ENCODE measurements around the gene ZBTB25. TPM values are rescaled to one million over a fixed set of nuclear protein-coding genes. Genes with fewer than 3 reads are reported as not detected.

ZBTB25 gene
- total RNA-seq, 4 donors from 2014 or later: 4.6 to 34.4 (median 11.2) TPM

DNA sequence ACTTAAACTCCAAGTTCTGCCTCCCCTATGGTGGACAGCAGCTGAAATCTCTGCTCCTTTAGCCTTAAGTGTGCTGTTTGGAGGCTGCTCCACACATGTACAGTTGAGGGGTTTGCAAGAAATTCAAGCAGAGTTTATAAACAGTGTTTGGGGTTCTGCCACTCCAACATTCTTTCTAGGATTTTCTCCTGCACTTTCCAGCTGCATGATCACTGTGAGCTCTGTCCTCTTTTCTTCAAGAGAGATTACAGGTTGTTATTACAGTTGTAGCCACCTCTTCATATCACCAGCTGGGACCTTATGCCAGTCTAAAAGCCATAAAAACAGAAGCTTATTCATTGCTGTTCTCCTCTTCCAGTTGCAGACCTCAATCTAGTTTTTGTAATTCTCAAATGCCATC is 8.4 kb downstream of the ZBTB25 start:
- intact Hi-C loops (cut with DNase I; ENCODE audit: low total_unique reads): no loop called here
- Histone ChIP-seq H3K9me3 (no peaks in the 10 kb centered on the region), H3K27me3 (no peaks in the 10 kb centered on the region), H3K36me3 (no peaks in the 10 kb centered on the region), H3K4me3 (no peak overlapping the region), H3K4me1 (peaks cover 0 to 4% of the 10 kb centered on the region in 2 donors), H3K27ac (no peak overlapping the region)
- no peak for DNase-seq
- TF ChIP-seq POLR2A (IDR thresholded peaks at IDR 0.05): no peak

DNA sequence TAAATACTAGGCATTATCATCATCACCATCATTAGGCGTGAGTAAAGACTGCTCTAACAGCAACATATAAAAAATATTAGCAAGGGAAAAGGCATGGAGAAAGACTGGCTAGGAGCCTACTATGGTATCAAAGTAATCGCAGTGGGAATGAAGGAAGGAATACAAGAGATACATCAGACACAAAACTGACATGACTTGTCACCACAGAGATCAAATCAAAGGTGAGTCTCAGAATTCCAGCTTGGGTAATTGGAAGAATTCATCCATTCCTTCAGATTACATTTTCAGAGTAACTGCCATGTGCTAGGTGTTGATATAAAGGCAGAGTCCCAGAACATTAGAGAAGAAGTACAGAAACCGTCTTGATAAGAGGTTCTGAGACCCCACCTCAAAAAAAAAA is 10.2 kb downstream of the ZBTB25 start:
- H3K4me3 ChIP-seq: no peak overlapping the region
- no peak for DNase-seq
- H3K9me3 ChIP-seq: no peaks in the 10 kb centered on the region
- TF ChIP-seq, protein P1, sequence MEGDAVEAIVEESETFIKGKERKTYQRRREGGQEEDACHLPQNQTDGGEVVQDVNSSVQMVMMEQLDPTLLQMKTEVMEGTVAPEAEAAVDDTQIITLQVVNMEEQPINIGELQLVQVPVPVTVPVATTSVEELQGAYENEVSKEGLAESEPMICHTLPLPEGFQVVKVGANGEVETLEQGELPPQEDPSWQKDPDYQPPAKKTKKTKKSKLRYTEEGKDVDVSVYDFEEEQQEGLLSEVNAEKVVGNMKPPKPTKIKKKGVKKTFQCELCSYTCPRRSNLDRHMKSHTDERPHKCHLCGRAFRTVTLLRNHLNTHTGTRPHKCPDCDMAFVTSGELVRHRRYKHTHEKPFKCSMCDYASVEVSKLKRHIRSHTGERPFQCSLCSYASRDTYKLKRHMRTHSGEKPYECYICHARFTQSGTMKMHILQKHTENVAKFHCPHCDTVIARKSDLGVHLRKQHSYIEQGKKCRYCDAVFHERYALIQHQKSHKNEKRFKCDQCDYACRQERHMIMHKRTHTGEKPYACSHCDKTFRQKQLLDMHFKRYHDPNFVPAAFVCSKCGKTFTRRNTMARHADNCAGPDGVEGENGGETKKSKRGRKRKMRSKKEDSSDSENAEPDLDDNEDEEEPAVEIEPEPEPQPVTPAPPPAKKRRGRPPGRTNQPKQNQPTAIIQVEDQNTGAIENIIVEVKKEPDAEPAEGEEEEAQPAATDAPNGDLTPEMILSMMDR (IDR thresholded peaks at IDR 0.05): no peak
- TF ChIP-seq POLR2A (IDR thresholded peaks at IDR 0.05): no peak
- intact Hi-C loops (cut with DNase I; ENCODE audit: low total_unique reads): no loop called here
- no peaks in the 10 kb centered on the region for H3K4me1 ChIP-seq
- no peaks in the 10 kb centered on the region for H3K27me3 ChIP-seq
- no peak overlapping the region for H3K27ac ChIP-seq
- H3K36me3 ChIP-seq: no peaks in the 10 kb centered on the region

DNA sequence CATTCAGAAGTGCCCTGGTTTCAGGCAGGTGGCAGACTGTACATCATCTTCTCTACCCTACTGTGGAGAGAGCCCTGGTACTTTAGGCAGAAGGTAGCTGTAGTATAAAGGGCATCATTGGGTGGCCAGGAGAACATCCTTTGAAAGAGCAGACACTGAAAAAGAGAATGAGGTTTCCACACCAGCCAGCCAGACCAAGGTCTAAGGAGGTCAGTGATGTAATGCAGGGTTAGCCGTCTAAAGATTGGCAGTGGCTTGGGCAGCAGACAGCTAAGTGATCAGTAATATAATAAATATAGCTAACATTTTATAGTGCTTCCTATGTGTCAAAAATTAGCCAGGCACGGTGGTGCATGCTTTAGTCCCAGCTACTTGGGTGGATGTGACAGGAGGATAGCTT is 12.0 kb downstream of the ZBTB25 start:
- intact Hi-C loops (cut with DNase I; ENCODE audit: low total_unique reads): no loop called here
- DNase-seq: no peak
- H3K36me3 ChIP-seq: no peaks in the 10 kb centered on the region
- no peak overlapping the region for H3K27ac ChIP-seq
- H3K9me3 ChIP-seq: no peaks in the 10 kb centered on the region
- no peak for TF ChIP-seq POLR2A (IDR thresholded peaks at IDR 0.05)
- TF ChIP-seq, protein P1 (IDR thresholded peaks at IDR 0.05): no peak
- H3K4me1 ChIP-seq: no peaks in the 10 kb centered on the region
- no peak overlapping the region for H3K4me3 ChIP-seq
- H3K27me3 ChIP-seq: no peaks in the 10 kb centered on the region

DNA sequence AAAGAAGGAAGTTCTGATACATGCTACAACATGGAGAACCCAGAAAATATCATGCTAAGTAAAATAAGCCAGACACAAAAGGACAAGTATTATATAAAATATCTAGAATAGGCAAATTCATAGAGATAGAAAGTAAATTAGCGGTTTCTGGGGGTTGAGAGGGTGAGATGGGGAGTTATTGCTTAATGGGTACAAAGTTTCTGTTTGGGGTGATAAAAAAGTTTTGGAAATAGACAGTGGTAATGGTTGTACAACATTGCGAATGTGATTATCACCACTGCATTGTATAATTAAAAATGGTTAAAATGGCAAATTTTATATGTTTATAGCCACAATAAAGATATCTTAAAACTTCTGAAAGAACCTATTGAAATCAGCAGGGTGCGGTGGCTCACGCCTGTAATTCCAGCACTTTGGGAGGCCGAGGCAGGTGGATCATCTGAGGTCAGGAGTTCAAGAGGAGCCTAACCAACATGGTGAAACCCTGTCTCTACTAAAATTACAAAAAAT is 15.0 kb downstream of the ZBTB25 start:
- TF ChIP-seq, protein P1 (IDR thresholded peaks at IDR 0.05): no peak
- no peak for TF ChIP-seq POLR2A (IDR thresholded peaks at IDR 0.05)
- DNase-seq: no peak
- no peaks in the 10 kb centered on the region for H3K27me3 ChIP-seq
- intact Hi-C loops (cut with DNase I; ENCODE audit: low total_unique reads): no loop called here
- H3K4me1 ChIP-seq: no peaks in the 10 kb centered on the region
- H3K9me3 ChIP-seq: no peaks in the 10 kb centered on the region
- no peak overlapping the region for H3K4me3 ChIP-seq
- no peaks in the 10 kb centered on the region for H3K36me3 ChIP-seq
- no peak overlapping the region for H3K27ac ChIP-seq

DNA sequence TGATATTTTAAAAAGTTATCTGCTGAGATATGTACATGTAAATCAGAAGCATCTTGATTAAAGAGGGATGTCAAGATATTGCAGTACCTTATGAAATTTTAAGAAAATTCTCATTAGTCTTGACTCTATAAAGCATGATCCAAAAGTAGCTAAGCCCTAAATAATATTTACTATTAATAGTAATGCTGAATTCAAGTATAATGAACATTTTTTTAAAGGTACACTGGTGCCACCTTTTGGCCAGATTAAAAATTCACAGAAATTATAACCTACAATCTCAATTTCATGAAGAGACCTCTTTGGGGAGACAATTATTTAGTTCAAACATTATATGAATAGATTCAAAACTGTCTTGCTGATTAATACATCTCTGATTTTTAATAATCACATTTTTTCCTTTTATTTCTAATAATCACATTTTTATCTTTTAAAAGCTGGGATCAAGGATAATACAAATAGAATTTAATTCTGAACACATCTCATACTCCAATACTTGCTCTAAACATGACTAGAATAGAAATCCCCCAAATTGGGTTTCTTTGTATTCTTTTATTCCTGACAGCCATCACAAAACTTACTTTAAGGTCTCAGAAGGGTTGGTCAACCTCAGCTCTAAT is 24.9 kb downstream of the ZBTB25 start:
- H3K27me3 ChIP-seq: no peaks in the 10 kb centered on the region
- no peak for DNase-seq
- H3K4me1 ChIP-seq: no peaks in the 10 kb centered on the region
- H3K4me3 ChIP-seq: no peak overlapping the region
- no peak overlapping the region for H3K27ac ChIP-seq
- TF ChIP-seq, protein P1 (IDR thresholded peaks at IDR 0.05): peak; percentile 36 to 54 (median 42)
- TF ChIP-seq POLR2A (IDR thresholded peaks at IDR 0.05): no peak
- H3K9me3 ChIP-seq: no peaks in the 10 kb centered on the region
- intact Hi-C loops (cut with DNase I; ENCODE audit: low total_unique reads): no loop called here
- no peaks in the 10 kb centered on the region for H3K36me3 ChIP-seq
